ENCODE results near the gene MALRD1. TPM values are rescaled to one million over a fixed set of nuclear protein-coding genes. Genes with fewer than 3 reads are reported as not detected.

MALRD1 gene
- polyA plus RNA-seq, 1 donor = 109 TPM

GRCh38 chr10:19204246-19204917 lies 155.8 kb downstream of the MALRD1 start:
- Histone ChIP-seq H3K27me3 (ENCODE audit: control insufficient read depth, insufficient read depth, low read length) (no peaks in the 10 kb centered on the region), H3K36me3 (ENCODE audit: control insufficient read depth, insufficient read depth, low read length) (peaks cover 33% of the 10 kb centered on the region), H3K27ac (ENCODE audit: low read length) (no peak overlapping the region), H3K4me3 (ENCODE audit: low read length) (no peak overlapping the region), H3K4me1 (ENCODE audit: control insufficient read depth, insufficient read depth, low read length) (peaks cover 11% of the 10 kb centered on the region), H3K9me3 (ENCODE audit: control insufficient read depth, low read depth, low read length) (no peaks in the 10 kb centered on the region)
- WGBS (ENCODE audit: insufficient coverage, low lambda C conversion rate) = 100% methylated on average over 3 of the region's 5 CpGs
- DNase-seq = no peak

GRCh38 chr10:19209319-19209718 lies 160.7 kb downstream of the MALRD1 start:
- H3K27ac ChIP-seq (ENCODE audit: low read length) = no peak overlapping the region
- H3K4me3 ChIP-seq (ENCODE audit: low read length) = no peak overlapping the region
- H3K9me3 ChIP-seq (ENCODE audit: control insufficient read depth, low read depth, low read length) = no peaks in the 10 kb centered on the region
- DNase-seq = no peak
- H3K36me3 ChIP-seq (ENCODE audit: control insufficient read depth, insufficient read depth, low read length) = peaks cover 40% of the 10 kb centered on the region
- H3K27me3 ChIP-seq (ENCODE audit: control insufficient read depth, insufficient read depth, low read length) = no peaks in the 10 kb centered on the region
- H3K4me1 ChIP-seq (ENCODE audit: control insufficient read depth, insufficient read depth, low read length) = no peaks in the 10 kb centered on the region
- WGBS (ENCODE audit: insufficient coverage, low lambda C conversion rate) = no CpG with 5 or more reads among the region's 3 CpGs

GRCh38 chr10:19212590-19212989 lies 164.0 kb downstream of the MALRD1 start:
- no peak overlapping the region for H3K27ac ChIP-seq (ENCODE audit: low read length)
- H3K9me3 ChIP-seq (ENCODE audit: control insufficient read depth, low read depth, low read length) = no peaks in the 10 kb centered on the region
- H3K27me3 ChIP-seq (ENCODE audit: control insufficient read depth, insufficient read depth, low read length) = no peaks in the 10 kb centered on the region
- H3K36me3 ChIP-seq (ENCODE audit: control insufficient read depth, insufficient read depth, low read length) = peaks cover 20% of the 10 kb centered on the region
- no peaks in the 10 kb centered on the region for H3K4me1 ChIP-seq (ENCODE audit: control insufficient read depth, insufficient read depth, low read length)
- WGBS (ENCODE audit: insufficient coverage, low lambda C conversion rate) = 83% methylated on average over 2 of the region's 5 CpGs
- DNase-seq = no peak
- H3K4me3 ChIP-seq (ENCODE audit: low read length) = no peak overlapping the region

- DNase-seq = no peak
- H3K4me1 ChIP-seq (ENCODE audit: control insufficient read depth, insufficient read depth, low read length) = no peaks in the 10 kb centered on the region
- H3K27ac ChIP-seq (ENCODE audit: low read length) = no peak overlapping the region
- no peaks in the 10 kb centered on the region for H3K9me3 ChIP-seq (ENCODE audit: control insufficient read depth, low read depth, low read length)
- H3K27me3 ChIP-seq (ENCODE audit: control insufficient read depth, insufficient read depth, low read length) = no peaks in the 10 kb centered on the region
- WGBS (ENCODE audit: insufficient coverage, low lambda C conversion rate) = no CpG with 5 or more reads among the region's 3 CpGs
- peaks cover 12% of the 10 kb centered on the region for H3K36me3 ChIP-seq (ENCODE audit: control insufficient read depth, insufficient read depth, low read length)
- no peak overlapping the region for H3K4me3 ChIP-seq (ENCODE audit: low read length)
Measured at GRCh38 chr10:19221216-19221615, 172.6 kb downstream of the MALRD1 start.

GRCh38 chr10:19226025-19226424 lies 177.4 kb downstream of the MALRD1 start:
- Histone ChIP-seq H3K27ac (ENCODE audit: low read length) (no peak overlapping the region), H3K9me3 (ENCODE audit: control insufficient read depth, low read depth, low read length) (no peaks in the 10 kb centered on the region), H3K4me3 (ENCODE audit: low read length) (no peak overlapping the region), H3K27me3 (ENCODE audit: control insufficient read depth, insufficient read depth, low read length) (no peaks in the 10 kb centered on the region), H3K4me1 (ENCODE audit: control insufficient read depth, insufficient read depth, low read length) (no peaks in the 10 kb centered on the region), H3K36me3 (ENCODE audit: control insufficient read depth, insufficient read depth, low read length) (peaks cover 14% of the 10 kb centered on the region)
- no peak for DNase-seq
- WGBS (ENCODE audit: insufficient coverage, low lambda C conversion rate) = no CpG with 5 or more reads among the region's 2 CpGs

- no peaks in the 10 kb centered on the region for H3K27me3 ChIP-seq (ENCODE audit: control insufficient read depth, insufficient read depth, low read length)
- H3K4me3 ChIP-seq (ENCODE audit: low read length) = no peak overlapping the region
- no peaks in the 10 kb centered on the region for H3K4me1 ChIP-seq (ENCODE audit: control insufficient read depth, insufficient read depth, low read length)
- peaks cover 8% of the 10 kb centered on the region for H3K9me3 ChIP-seq (ENCODE audit: control insufficient read depth, low read depth, low read length)
- peaks cover 12% of the 10 kb centered on the region for H3K36me3 ChIP-seq (ENCODE audit: control insufficient read depth, insufficient read depth, low read length)
- WGBS (ENCODE audit: insufficient coverage, low lambda C conversion rate) = no CpG with 5 or more reads among the region's 1 CpG
- H3K27ac ChIP-seq (ENCODE audit: low read length) = no peak overlapping the region
- no peak for DNase-seq
Measured at GRCh38 chr10:19231034-19231433, 182.4 kb downstream of the MALRD1 start.

- no peak overlapping the region for H3K4me3 ChIP-seq (ENCODE audit: low read length)
- 71% methylated on average over 1 of the region's 2 CpGs for WGBS (ENCODE audit: insufficient coverage, low lambda C conversion rate)
- no peaks in the 10 kb centered on the region for H3K9me3 ChIP-seq (ENCODE audit: control insufficient read depth, low read depth, low read length)
- no peak for DNase-seq
- H3K4me1 ChIP-seq (ENCODE audit: control insufficient read depth, insufficient read depth, low read length) = no peaks in the 10 kb centered on the region
- H3K27me3 ChIP-seq (ENCODE audit: control insufficient read depth, insufficient read depth, low read length) = no peaks in the 10 kb centered on the region
- no peaks in the 10 kb centered on the region for H3K36me3 ChIP-seq (ENCODE audit: control insufficient read depth, insufficient read depth, low read length)
- no peak overlapping the region for H3K27ac ChIP-seq (ENCODE audit: low read length)
Measured at GRCh38 chr10:19245889-19246752, 197.5 kb downstream of the MALRD1 start.

GRCh38 chr10:19247843-19248242 lies 199.2 kb downstream of the MALRD1 start:
- H3K27me3 ChIP-seq (ENCODE audit: control insufficient read depth, insufficient read depth, low read length) = no peaks in the 10 kb centered on the region
- no peaks in the 10 kb centered on the region for H3K36me3 ChIP-seq (ENCODE audit: control insufficient read depth, insufficient read depth, low read length)
- no peak for DNase-seq
- no peak overlapping the region for H3K4me3 ChIP-seq (ENCODE audit: low read length)
- H3K9me3 ChIP-seq (ENCODE audit: control insufficient read depth, low read depth, low read length) = no peaks in the 10 kb centered on the region
- no peak overlapping the region for H3K27ac ChIP-seq (ENCODE audit: low read length)
- no peaks in the 10 kb centered on the region for H3K4me1 ChIP-seq (ENCODE audit: control insufficient read depth, insufficient read depth, low read length)
- WGBS (ENCODE audit: insufficient coverage, low lambda C conversion rate) = no CpG with 5 or more reads among the region's 3 CpGs

- WGBS (ENCODE audit: insufficient coverage, low lambda C conversion rate) = 67% methylated on average over 1 of the region's 2 CpGs
- no peak for DNase-seq
- Histone ChIP-seq H3K36me3 (ENCODE audit: control insufficient read depth, insufficient read depth, low read length) (peaks cover 6% of the 10 kb centered on the region), H3K9me3 (ENCODE audit: control insufficient read depth, low read depth, low read length) (no peaks in the 10 kb centered on the region), H3K27ac (ENCODE audit: low read length) (no peak overlapping the region), H3K27me3 (ENCODE audit: control insufficient read depth, insufficient read depth, low read length) (no peaks in the 10 kb centered on the region), H3K4me1 (ENCODE audit: control insufficient read depth, insufficient read depth, low read length) (no peaks in the 10 kb centered on the region), H3K4me3 (ENCODE audit: low read length) (no peak overlapping the region)
Measured at GRCh38 chr10:19250546-19250945, 201.9 kb downstream of the MALRD1 start.

- H3K9me3 ChIP-seq (ENCODE audit: control insufficient read depth, low read depth, low read length) = no peaks in the 10 kb centered on the region
- no peaks in the 10 kb centered on the region for H3K27me3 ChIP-seq (ENCODE audit: control insufficient read depth, insufficient read depth, low read length)
- no peak overlapping the region for H3K27ac ChIP-seq (ENCODE audit: low read length)
- peaks cover 6% of the 10 kb centered on the region for H3K36me3 ChIP-seq (ENCODE audit: control insufficient read depth, insufficient read depth, low read length)
- no peak for DNase-seq
- no peak overlapping the region for H3K4me3 ChIP-seq (ENCODE audit: low read length)
- no peaks in the 10 kb centered on the region for H3K4me1 ChIP-seq (ENCODE audit: control insufficient read depth, insufficient read depth, low read length)
Measured at GRCh38 chr10:19252531-19252930, 203.9 kb downstream of the MALRD1 start.

Measured in large intestine (tissue), 3 donors.